Parathyroid adenoma (tissue), 2 donors: ENCODE data around the gene WRNIP1.
A peak's percentile ranks its signal among the peaks of the same experiment; 100 is the strongest.

Source experiments
- H2AFZ ChIP-seq: fragments of 300-600 bp; sonication (generic); one replicate; pipeline ENCODE4 v1.7.0; 2017; ENCODE audit warnings: antibody characterized with exemption, mild to moderate bottlenecking
- H3K27ac ChIP-seq: fragments of 300-600 bp; sonication (generic); one replicate; pipeline ENCODE4 v1.7.0; 2017
- H3K27me3 ChIP-seq: fragments of 300-600 bp; sonication (generic); one replicate; pipeline ENCODE4 v1.7.0; 2017; ENCODE audit warnings: low read length; ENCODE audit not compliant: control insufficient read depth, insufficient read depth
- H3K36me3 ChIP-seq: fragments of 300-600 bp; sonication (generic); one replicate; pipeline ENCODE4 v1.7.0; 2017; ENCODE audit warnings: low read length; ENCODE audit not compliant: control insufficient read depth, insufficient read depth
- H3K4me1 ChIP-seq: fragments of 300-600 bp; sonication (generic); one replicate; pipeline ENCODE4 v1.7.0; 2017; ENCODE audit warnings: control low read depth
- H3K4me2 ChIP-seq: fragments of 300-600 bp; sonication (generic); one replicate; pipeline ENCODE4 v1.7.0; 2017; ENCODE audit warnings: low read length
- H3K4me3 ChIP-seq: fragments of 300-600 bp; sonication (generic); one replicate; pipeline ENCODE4 v1.7.0; 2017; ENCODE audit warnings: low read depth, low read length
- H3K79me2 ChIP-seq: fragments of 300-600 bp; sonication (generic); one replicate; pipeline ENCODE4 v1.7.0; 2017; ENCODE audit warnings: control low read depth
- H3K9ac ChIP-seq: fragments of 300-600 bp; sonication (generic); one replicate; pipeline ENCODE4 v1.7.0; 2017; ENCODE audit warnings: mild to moderate bottlenecking
- H3K9me3 ChIP-seq: fragments of 300-600 bp; sonication (generic); one replicate; pipeline ENCODE4 v1.7.0; 2017; ENCODE audit warnings: low read length; ENCODE audit not compliant: control insufficient read depth
- TF ChIP-seq, protein P1 (sequence below): fragments of 300-600 bp; sonication (generic); IDR thresholded peaks from one replicate; pipeline ENCODE4 v1.7.0; 2017; ENCODE audit warnings: antibody characterized with exemption, mild to moderate bottlenecking
- donor health status: primary hyperparathyroidism.

Gene WRNIP1

DNA sequence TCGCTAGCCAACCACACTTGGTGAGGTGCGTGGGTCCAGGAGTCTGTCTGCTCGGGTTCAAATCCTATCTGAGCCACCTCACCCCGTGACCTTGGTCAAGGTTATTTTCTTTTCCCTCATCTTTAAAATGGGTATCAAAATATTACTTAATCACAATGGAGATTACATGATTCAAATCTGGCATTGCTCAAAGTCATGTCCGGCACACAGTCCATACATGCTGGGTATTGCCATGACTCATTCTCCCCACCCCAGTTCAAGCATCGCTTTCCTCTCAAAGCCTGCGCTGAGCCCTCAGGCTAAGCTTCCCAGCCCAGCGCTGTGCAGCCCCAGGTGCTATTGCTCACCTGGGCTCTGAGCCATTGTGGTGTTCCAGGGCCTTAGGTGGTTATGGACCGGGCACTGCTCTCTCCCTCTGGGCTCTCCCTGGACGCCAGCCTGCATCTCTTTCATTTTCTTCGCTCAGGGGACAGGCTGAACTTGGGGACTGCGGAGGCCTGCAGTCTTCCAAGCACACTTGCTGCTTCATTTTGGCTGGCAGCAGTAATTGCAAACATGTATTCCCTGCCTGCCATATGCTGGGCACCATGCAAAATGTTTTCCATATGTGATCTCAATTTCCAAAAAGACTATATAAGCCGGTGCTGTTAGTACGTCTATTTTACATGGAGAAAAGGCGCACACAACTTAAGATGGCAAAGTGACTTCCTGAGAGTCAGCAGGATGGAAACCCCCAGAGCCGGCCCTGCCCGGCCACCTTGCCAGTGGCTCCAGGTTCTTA, 27.3 kb downstream of the WRNIP1 start:
- no peaks in the 10 kb centered on the region for H3K36me3 ChIP-seq
- no peaks in the 10 kb centered on the region for H3K4me1 ChIP-seq
- TF ChIP-seq, protein P1, sequence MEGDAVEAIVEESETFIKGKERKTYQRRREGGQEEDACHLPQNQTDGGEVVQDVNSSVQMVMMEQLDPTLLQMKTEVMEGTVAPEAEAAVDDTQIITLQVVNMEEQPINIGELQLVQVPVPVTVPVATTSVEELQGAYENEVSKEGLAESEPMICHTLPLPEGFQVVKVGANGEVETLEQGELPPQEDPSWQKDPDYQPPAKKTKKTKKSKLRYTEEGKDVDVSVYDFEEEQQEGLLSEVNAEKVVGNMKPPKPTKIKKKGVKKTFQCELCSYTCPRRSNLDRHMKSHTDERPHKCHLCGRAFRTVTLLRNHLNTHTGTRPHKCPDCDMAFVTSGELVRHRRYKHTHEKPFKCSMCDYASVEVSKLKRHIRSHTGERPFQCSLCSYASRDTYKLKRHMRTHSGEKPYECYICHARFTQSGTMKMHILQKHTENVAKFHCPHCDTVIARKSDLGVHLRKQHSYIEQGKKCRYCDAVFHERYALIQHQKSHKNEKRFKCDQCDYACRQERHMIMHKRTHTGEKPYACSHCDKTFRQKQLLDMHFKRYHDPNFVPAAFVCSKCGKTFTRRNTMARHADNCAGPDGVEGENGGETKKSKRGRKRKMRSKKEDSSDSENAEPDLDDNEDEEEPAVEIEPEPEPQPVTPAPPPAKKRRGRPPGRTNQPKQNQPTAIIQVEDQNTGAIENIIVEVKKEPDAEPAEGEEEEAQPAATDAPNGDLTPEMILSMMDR: no peak
- no peak overlapping the region for H3K4me2 ChIP-seq
- H2AFZ ChIP-seq: no peak overlapping the region
- no peak overlapping the region for H3K4me3 ChIP-seq
- H3K27ac ChIP-seq: peak overlapping the region; percentile 29
- H3K9me3 ChIP-seq: no peaks in the 10 kb centered on the region
- H3K9ac ChIP-seq: no peak overlapping the region
- no peaks in the 10 kb centered on the region for H3K27me3 ChIP-seq
- no peaks in the 10 kb centered on the region for H3K79me2 ChIP-seq

DNA sequence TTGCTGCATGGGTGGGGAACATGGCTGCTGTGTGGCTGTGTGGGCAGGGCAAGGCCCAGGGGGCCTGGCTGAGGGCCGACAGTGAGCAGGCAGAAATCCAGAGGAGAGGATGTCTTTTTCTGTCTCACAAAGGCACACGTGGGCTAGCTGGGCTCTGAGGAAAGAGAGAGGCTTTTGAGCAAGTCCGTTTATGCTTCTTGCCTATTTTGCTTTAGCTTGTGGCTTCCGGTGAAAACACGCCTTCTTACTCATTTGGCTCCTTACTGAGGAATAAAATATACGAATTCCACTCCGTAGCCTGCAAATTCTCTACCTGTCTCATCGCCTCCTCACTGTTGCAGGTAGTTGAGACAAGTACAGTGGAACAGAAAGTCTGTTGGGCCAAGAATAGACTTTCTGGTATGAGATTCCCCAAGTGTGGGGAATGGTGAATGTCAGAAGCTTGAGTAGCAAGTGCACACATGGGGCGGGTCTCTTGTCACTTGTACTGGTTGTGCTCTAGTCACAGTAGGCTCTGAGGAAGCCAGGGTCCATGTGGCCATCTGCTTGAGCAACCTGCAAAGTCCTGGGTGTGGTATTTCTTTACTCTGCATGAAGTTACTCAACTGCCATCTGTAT, 28.4 kb downstream of the WRNIP1 start:
- Histone ChIP-seq H3K9me3 (no peaks in the 10 kb centered on the region), H3K27ac (no peak overlapping the region), H3K9ac (no peak overlapping the region), H3K79me2 (no peaks in the 10 kb centered on the region), H3K27me3 (no peaks in the 10 kb centered on the region), H2AFZ (no peak overlapping the region), H3K36me3 (no peaks in the 10 kb centered on the region), H3K4me1 (peaks cover 3% of the 10 kb centered on the region), H3K4me3 (no peak overlapping the region), H3K4me2 (no peak overlapping the region)
- TF ChIP-seq, protein P1: no peak

DNA sequence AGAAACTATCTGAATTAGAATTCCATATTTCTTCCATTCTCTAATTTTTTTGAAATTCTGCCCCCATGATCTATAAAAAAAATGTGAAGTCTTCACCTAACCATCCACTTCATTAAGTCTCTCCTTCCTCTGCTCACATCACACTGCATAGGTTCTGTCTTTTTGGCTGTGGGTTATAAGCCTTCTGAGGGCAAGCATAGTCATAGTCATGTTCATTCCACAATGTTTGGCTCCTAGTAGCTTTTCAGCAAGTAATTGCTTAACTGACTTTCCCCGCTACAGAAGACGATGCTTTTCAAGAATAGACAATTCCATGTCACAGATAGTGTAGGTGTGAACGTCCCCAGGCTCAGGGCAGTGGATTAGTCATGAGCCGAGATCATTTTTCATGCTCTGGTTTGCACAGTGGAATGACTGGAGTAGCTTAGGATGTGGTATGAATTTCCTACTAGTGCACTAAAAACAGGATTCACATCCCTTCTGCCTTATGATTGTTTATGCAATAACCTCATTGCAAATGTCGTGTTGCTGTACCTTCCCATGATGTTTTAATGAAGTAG, 29.1 kb downstream of the WRNIP1 start:
- Histone ChIP-seq H3K27ac (no peak overlapping the region), H3K4me1 (peaks cover 3% of the 10 kb centered on the region), H3K36me3 (no peaks in the 10 kb centered on the region)

DNA sequence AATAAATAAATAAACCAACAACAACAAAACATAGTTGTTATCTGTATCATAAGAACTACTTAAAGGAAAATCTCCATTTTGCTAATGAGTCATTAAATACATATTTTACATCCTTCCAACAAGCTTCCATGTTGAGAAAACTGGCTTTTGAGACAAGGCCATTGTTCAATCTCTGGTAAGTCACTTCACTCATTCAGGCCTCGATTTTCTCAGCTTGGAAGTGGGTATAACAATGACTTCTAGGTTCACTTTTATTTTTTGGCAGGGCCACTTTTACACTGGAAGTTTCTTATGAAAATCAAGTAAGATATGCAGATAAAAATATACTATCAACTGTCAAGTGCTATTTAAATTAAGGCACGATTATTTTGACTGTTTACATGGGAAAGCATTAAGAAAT, 30.0 kb downstream of the WRNIP1 start:
- peaks cover 3% of the 10 kb centered on the region for H3K4me1 ChIP-seq

More for the DNA sequence above, 29.1 kb downstream of the WRNIP1 start:
- TF ChIP-seq, protein P1: no peak
- H3K4me2 ChIP-seq: no peak overlapping the region
- H3K9ac ChIP-seq: no peak overlapping the region
- H3K79me2 ChIP-seq: no peaks in the 10 kb centered on the region
- H3K27me3 ChIP-seq: no peaks in the 10 kb centered on the region
- H3K9me3 ChIP-seq: no peaks in the 10 kb centered on the region
- H3K4me3 ChIP-seq: no peak overlapping the region
- no peak overlapping the region for H2AFZ ChIP-seq

More for the DNA sequence above, 30.0 kb downstream of the WRNIP1 start:
- Histone ChIP-seq H3K9me3 (no peaks in the 10 kb centered on the region), H3K27ac (no peak overlapping the region), H3K4me2 (no peak overlapping the region), H2AFZ (no peak overlapping the region), H3K27me3 (no peaks in the 10 kb centered on the region), H3K79me2 (no peaks in the 10 kb centered on the region), H3K4me3 (no peak overlapping the region), H3K9ac (no peak overlapping the region), H3K36me3 (no peaks in the 10 kb centered on the region)
- TF ChIP-seq, protein P1: no peak
